ENCODE data around the gene PRSS16. TPM values are rescaled to one million over a fixed set of nuclear protein-coding genes. Genes with fewer than 3 reads are reported as not detected.

PRSS16 gene
- not detected in 2 replicates for total RNA-seq
- long read RNA-seq, result 0 reads

GRCh38 chr6:27247133-27247836 is at the start of gene PRSS16:
Gene PRSS16 (plus strand): TSS chr6:27247701. CDS start chr6:27247738, 37 bp downstream.
- Mint-ChIP-seq H3K4me3 (ENCODE audit: unreplicated experiment) (no peak within 1 kb of the TSS), H3K9me3 (ENCODE audit: unreplicated experiment) (no peaks in the 10 kb centered on the region), H3K4me1 (ENCODE audit: unreplicated experiment) (peaks cover 9% of the 10 kb centered on the region), H3K36me3 (ENCODE audit: unreplicated experiment) (no peaks in the 10 kb centered on the region), H3K27ac (ENCODE audit: unreplicated experiment) (no peak within 1 kb of the TSS), H3K27me3 (ENCODE audit: unreplicated experiment) (peaks cover 48% of the 10 kb centered on the region)
- DNase-seq (ENCODE audit: extremely low spot score, unreplicated experiment), result no peak
- TF ChIP-seq CTCF (IDR thresholded peaks at IDR 0.05), result no peak

GRCh38 chr6:27205375-27206278 is 41.9 kb upstream of the PRSS16 start:
- Mint-ChIP-seq H3K4me3 (ENCODE audit: unreplicated experiment) (peak overlapping the region; percentile 26), H3K4me1 (ENCODE audit: unreplicated experiment) (peaks cover 1% of the 10 kb centered on the region), H3K27me3 (ENCODE audit: unreplicated experiment) (peaks cover 32% of the 10 kb centered on the region), H3K36me3 (ENCODE audit: unreplicated experiment) (no peaks in the 10 kb centered on the region), H3K9me3 (ENCODE audit: unreplicated experiment) (no peaks in the 10 kb centered on the region), H3K27ac (ENCODE audit: unreplicated experiment) (no peak overlapping the region)
- TF ChIP-seq CTCF (IDR thresholded peaks at IDR 0.05), result no peak
- DNase-seq (ENCODE audit: extremely low spot score, unreplicated experiment), result no peak

GRCh38 chr6:27206806-27207205 is 40.7 kb upstream of the PRSS16 start:
- DNase-seq (ENCODE audit: extremely low spot score, unreplicated experiment), result no peak
- Mint-ChIP-seq H3K9me3 (ENCODE audit: unreplicated experiment) (no peaks in the 10 kb centered on the region), H3K27me3 (ENCODE audit: unreplicated experiment) (peaks cover 32% of the 10 kb centered on the region), H3K27ac (ENCODE audit: unreplicated experiment) (no peak overlapping the region), H3K36me3 (ENCODE audit: unreplicated experiment) (no peaks in the 10 kb centered on the region), H3K4me3 (ENCODE audit: unreplicated experiment) (no peak overlapping the region), H3K4me1 (ENCODE audit: unreplicated experiment) (peaks cover 1% of the 10 kb centered on the region)
- TF ChIP-seq CTCF (IDR thresholded peaks at IDR 0.05), result no peak

- H3K27ac Mint-ChIP-seq (ENCODE audit: unreplicated experiment), result no peak overlapping the region
- TF ChIP-seq CTCF (IDR thresholded peaks at IDR 0.05), result no peak
- peaks cover 32% of the 10 kb centered on the region for H3K27me3 Mint-ChIP-seq (ENCODE audit: unreplicated experiment)
- H3K4me1 Mint-ChIP-seq (ENCODE audit: unreplicated experiment), result peaks cover 1% of the 10 kb centered on the region
- no peaks in the 10 kb centered on the region for H3K9me3 Mint-ChIP-seq (ENCODE audit: unreplicated experiment)
- no peak for DNase-seq (ENCODE audit: extremely low spot score, unreplicated experiment)
- no peaks in the 10 kb centered on the region for H3K36me3 Mint-ChIP-seq (ENCODE audit: unreplicated experiment)
- H3K4me3 Mint-ChIP-seq (ENCODE audit: unreplicated experiment), result no peak overlapping the region
Measured at GRCh38 chr6:27208042-27208441, 39.5 kb upstream of the PRSS16 start.

GRCh38 chr6:27209196-27209595 is 38.3 kb upstream of the PRSS16 start:
- DNase-seq (ENCODE audit: extremely low spot score, unreplicated experiment), result no peak
- Mint-ChIP-seq H3K36me3 (ENCODE audit: unreplicated experiment) (no peaks in the 10 kb centered on the region), H3K4me3 (ENCODE audit: unreplicated experiment) (no peak overlapping the region), H3K27ac (ENCODE audit: unreplicated experiment) (no peak overlapping the region), H3K4me1 (ENCODE audit: unreplicated experiment) (peaks cover 7% of the 10 kb centered on the region), H3K27me3 (ENCODE audit: unreplicated experiment) (peaks cover 25% of the 10 kb centered on the region), H3K9me3 (ENCODE audit: unreplicated experiment) (no peaks in the 10 kb centered on the region)
- TF ChIP-seq CTCF (IDR thresholded peaks at IDR 0.05), result no peak

Data from osteocyte (in vitro differentiated cells).